GM19035 (cell line): ENCODE results near the gene KRTAP9-7.
"Not testable (repeated sequence)": the region's sequence is repeated elsewhere in the genome, so short reads cannot be mapped to it uniquely, and the experiment has no call there.

ENCODE experiments used
- ATAC-seq: cut with Tn5 transposase; IDR thresholded peaks from one replicate; pipeline ENCODE4 v1.9.1; 2021; ENCODE audit not compliant: unreplicated experiment

The KRTAP9-7 gene, protein sequence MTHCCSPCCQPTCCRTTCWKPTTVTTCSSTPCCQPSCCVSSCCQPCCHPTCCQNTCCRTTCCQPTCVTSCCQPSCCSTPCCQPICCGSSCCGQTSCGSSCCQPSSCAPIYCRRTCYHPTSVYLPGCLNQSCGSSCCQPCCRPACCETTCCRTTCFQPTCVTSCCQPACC

GRCh38 chr17:41275648-41276190, at the start of gene KRTAP9-7:
Gene KRTAP9-7, plus strand, starts transcription at chr17:41275698. Its CDS starts 0 bp downstream, at chr17:41275698.
- ATAC-seq = not testable (repeated sequence)

- ATAC-seq = no peak
Measured at GRCh38 chr17:41226051-41226450, 49.4 kb upstream of the KRTAP9-7 start.

DNA sequence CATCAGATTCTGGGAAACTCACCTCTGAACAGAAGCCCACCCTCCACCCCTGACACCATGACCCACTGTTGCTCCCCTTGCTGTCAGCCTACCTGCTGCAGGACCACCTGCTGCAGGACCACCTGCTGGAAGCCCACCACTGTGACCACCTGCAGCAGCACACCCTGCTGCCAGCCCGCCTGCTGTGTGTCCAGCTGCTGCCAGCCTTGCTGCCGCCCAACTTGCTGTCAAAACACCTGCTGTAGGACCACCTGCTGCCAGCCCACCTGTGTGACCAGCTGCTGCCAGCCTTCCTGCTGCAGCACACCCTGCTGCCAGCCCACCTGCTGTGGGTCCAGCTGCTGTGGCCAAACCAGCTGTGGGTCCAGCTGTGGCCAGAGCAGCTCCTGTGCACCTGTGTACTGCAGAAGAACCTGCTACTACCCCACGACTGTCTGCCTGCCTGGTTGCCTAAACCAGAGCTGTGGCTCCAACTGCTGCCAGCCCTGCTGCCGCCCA, 48.9 kb upstream of the KRTAP9-7 start, which contains the start of gene KRTAP9-2:
Gene KRTAP9-2, plus strand, starts transcription at position 51 of the 498 bp plus-strand sequence. Its CDS starts 7 bp downstream, at position 58.
- ATAC-seq = not testable (repeated sequence)

GRCh38 chr17:41230094-41230493, 45.4 kb upstream of the KRTAP9-7 start:
- ATAC-seq = no peak

DNA sequence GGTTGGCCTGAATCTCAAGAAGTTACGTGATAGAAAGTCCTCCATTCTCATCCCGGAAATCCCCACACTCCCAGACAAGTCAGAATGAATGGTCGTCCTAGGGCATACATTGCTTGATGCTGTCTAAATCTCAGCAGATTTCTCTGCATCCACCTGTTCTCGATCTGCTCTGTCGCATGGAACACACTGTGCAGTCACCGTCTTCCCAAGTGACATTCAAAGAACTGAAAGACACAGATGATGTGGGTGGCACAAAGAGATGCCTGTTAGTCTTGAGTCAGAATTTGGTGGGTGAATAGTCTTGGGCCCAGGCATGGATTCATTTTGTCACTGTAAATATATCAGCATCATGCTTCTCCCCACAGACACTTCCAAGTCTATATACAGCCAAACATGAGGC, 43.8 kb upstream of the KRTAP9-7 start:
- no peak for ATAC-seq

DNA sequence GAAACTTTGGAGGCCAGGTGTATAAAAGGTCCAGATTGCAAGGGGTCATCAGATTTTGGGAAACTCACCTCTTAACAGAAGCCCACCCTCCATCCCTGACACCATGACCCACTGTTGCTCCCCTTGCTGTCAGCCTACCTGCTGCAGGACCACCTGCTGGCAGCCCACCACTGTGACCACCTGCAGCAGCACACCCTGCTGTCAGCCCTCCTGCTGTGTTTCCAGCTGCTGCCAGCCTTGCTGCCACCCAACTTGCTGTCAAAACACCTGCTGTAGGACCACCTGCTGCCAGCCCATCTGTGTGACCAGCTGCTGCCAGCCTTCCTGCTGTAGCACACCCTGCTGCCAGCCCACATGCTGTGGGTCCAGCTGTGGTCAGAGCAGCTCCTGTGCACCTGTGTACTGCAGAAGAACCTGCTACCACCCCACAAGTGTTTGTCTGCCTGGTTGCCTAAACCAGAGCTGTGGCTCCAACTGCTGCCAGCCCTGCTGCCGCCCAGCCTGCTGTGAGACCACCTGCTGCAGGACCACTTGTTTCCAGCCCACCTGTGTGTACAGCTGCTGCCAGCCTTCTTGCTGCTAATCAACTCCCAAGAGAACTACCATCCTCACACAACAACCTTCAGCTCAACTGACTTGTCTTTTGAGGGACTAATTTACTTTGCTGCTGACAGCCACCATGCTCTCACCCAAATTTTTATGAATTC, 42.9 kb upstream of the KRTAP9-7 start, which contains the start of gene KRTAP9-3:
Gene KRTAP9-3, plus strand, starts transcription at position 51 of the 707 bp plus-strand sequence. Its CDS starts 53 bp downstream, at position 104.
- not testable (repeated sequence) for ATAC-seq

DNA sequence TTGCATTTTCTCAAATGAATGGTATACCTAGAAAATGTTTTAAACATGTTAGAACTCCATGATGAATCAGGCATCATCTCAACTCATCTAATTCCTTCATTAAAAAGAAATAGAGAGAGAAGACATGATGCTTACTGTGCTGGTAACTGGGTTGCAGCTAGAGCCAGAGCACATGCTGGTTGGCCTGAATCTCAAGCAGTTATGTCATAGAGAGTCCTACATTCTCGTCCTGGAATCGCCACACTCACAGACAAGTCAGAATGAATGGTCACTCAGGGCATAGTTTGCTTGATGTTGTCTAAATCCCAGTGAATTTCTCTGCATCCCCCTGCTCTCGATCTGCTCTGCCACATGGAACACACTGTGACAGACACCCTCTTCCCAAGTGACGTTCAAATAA, 38.4 kb upstream of the KRTAP9-7 start:
- not testable (repeated sequence) for ATAC-seq

DNA sequence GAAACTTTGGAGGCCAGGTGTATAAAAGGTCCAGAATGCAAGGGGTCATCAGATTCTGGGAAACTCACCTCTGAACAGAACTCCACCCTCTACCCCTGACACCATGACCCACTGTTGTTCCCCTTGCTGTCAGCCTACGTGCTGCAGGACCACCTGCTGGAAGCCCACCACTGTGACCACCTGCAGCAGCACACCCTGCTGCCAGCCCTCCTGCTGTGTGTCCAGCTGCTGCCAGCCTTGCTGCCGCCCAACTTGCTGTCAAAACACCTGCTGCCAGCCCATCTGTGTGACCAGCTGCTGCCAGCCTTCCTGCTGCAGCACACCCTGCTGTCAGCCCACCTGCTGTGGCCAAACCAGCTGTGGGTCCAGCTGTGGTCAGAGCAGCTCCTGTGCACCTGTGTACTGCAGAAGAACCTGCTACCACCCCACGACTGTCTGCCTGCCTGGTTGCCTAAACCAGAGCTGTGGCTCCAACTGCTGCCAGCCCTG, 37.5 kb upstream of the KRTAP9-7 start, which contains the start of gene KRTAP9-8:
Gene KRTAP9-8, plus strand, starts transcription at position 51 of the 489 bp plus-strand sequence. Its CDS starts 53 bp downstream, at position 104.
- ATAC-seq = not testable (repeated sequence)

DNA sequence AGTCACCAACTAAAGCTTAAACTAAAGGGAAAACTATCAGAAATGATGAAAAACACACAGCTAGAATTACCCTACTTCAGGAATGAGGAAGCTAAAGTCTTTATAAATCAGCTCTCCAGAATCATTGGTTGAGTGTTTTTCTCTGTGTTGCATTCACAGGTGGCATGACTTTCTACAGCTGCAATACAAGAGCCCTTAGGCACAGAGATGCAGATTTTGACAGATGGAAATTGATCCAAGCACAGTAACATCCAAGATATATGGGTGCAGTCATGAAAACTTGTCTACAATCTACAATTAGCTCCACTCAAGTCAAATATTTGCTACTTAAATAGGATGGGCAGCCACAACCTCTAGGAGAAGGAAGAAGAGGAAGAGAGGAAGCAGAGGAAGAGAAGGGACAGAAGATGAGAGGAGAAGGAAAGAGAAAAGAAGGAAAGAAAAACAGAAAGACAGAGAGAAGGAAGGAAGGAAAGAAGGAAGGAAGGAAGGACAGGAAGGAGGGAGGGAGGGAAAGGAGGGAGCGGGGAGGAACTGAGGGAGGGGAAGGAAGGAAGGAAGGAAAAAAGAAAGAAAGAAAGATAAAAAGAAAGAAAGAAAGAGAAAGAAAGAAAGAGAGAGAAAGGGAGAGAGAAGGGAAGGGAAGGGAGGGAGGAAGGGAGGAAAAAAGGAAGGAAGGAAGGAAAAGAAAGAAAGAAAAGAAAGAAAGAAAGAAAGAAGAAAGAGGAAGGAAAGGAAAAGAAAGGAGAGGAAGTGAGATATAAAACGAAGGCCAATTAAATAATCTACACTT, 28.3 kb upstream of the KRTAP9-7 start:
- not testable (repeated sequence) for ATAC-seq

GRCh38 chr17:41249637-41250240, 25.8 kb upstream of the KRTAP9-7 start, which contains the start of gene KRTAP9-4:
Gene KRTAP9-4, plus strand, starts transcription at chr17:41249687. Its CDS starts 34 bp downstream, at chr17:41249721.
- not testable (repeated sequence) for ATAC-seq

- no peak for ATAC-seq
Measured at GRCh38 chr17:41251261-41251660, 24.2 kb upstream of the KRTAP9-7 start.

DNA sequence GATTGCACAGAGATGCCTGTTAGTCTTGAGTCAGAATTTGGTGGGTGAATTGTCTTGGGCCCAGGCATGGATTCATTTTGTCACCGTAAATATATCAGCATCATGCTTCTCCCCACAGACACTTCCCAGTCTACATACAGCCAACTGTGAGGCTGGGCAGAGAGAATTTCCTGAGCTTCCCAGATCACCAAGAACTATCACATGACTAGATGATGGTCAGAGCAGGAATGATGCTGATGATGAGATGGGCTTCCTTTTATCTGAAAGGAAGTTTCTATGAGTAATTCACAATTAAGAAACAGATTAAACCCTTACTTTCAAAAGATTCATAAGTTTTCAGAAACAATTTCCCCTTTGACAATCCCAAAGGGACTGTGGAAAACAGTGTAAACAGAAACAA, 20.6 kb upstream of the KRTAP9-7 start:
- no peak for ATAC-seq

DNA sequence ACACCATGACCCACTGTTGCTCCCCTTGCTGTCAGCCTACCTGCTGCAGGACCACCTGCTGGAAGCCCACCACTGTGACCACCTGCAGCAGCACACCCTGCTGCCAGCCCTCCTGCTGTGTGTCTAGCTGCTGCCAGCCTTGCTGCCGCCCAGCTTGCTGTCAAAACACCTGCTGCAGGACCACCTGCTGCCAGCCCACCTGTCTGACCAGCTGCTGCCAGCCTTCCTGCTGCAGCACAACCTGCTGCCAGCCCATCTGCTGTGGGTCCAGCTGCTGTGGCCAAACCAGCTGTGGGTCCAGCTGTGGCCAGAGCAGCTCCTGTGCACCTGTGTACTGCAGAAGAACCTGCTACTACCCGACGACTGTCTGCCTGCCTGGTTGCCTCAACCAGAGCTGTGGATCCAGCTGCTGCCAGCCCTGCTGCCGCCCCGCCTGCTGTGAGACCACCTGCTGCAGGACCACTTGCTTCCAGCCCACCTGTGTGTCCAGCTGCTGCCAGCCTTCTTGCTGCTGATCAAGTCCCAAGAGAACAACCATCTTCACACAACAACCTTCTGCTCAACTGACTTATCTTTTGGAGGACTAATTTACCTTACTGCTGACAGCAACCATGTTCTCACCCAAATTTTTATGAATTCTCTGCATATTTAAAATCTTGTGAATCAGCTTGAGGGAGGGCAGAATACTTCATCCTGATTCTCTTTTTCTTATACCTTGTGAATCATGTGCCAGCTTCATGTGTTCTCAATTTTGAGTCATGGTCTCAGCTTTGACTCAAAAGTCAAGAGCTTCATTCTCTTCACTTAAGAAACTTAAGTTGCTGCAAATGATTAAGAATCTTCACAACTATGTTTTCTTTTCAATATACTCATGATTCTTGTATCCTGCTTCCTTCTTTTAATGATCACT, 19.9 kb upstream of the KRTAP9-7 start, which contains the start of gene KRTAP9-9:
Gene KRTAP9-9, plus strand, starts transcription at position 4 of the 910 bp plus-strand sequence.
- not testable (repeated sequence) for ATAC-seq

DNA sequence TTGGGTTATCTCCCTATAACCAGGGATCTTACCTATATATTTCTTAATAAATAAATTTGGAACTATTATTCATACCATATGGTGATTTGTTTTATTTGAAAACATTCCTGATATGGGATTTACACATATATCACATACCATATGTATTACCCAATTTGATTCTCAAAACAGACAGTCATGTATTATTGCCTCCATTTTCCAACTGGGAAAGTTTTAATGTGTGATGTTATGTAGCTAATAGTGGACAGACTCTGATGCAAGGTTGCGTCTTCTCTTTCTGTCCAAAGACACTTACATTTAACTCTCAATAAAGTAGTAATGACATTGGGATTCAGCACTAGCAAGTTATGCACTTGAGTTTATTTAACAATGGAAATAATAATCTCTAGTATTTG, 19.2 kb upstream of the KRTAP9-7 start:
- no peak for ATAC-seq

DNA sequence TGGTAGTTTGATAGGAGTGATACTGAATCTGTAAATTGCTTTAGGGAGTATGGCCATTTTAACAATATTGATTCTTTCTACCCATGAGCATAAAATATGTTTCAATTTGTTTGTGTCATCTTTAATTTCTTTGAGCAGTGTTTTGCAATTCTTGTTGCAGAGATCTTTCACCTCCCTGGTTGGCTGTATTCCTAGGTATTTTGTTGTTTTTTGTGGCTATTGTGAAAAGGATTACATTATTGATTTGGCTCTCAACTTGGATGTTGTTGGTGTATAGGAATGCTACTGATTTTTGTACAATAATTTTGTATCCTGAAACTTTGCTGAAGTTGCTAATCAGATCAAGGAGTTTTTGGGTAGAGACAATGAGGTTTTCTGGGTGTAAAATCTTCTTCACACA, 17.1 kb upstream of the KRTAP9-7 start:
- no peak for ATAC-seq

- ATAC-seq = no peak
Measured at GRCh38 chr17:41263212-41263611, 12.3 kb upstream of the KRTAP9-7 start.

GRCh38 chr17:41264599-41264998, 10.9 kb upstream of the KRTAP9-7 start:
- ATAC-seq = no peak

- no peak for ATAC-seq
Measured at GRCh38 chr17:41265078-41265477, 10.4 kb upstream of the KRTAP9-7 start, which contains the start of gene KRTAP9-6. Gene KRTAP9-6, plus strand, starts transcription at chr17:41265378. Its CDS starts 0 bp downstream, at chr17:41265378.

- ATAC-seq = no peak
Measured at GRCh38 chr17:41267711-41268110, 7.8 kb upstream of the KRTAP9-7 start.
